Bronchial epithelial cell (primary cell): ENCODE results near the gene RNU4-1. TPM values are rescaled to one million over a fixed set of nuclear protein-coding genes. Genes with fewer than 3 reads are reported as not detected.
"Not testable (repeated sequence)": the region's sequence is repeated elsewhere in the genome, so short reads cannot be mapped to it uniquely, and the experiment has no call there.

Experiments
- DNase-seq: peaks from one replicate; pipeline ENCODE4 v3.0.0-alpha.2; 2010; ENCODE audit warnings: low read depth
- FAIRE-seq: peaks from 2 replicates; lab custom pipeline; 2011; peaks lifted over from hg19 to GRCh38; lab: Jason Lieb, UNC
- H3K27me3 ChIP-seq: 2 replicates; pipeline ENCODE4 v1.5.1; 2011; ENCODE audit warnings: low read length; ENCODE audit not compliant: control insufficient read depth, insufficient read depth
- H3K36me3 ChIP-seq: 2 replicates; pipeline ENCODE4 v1.5.1; 2011; ENCODE audit warnings: low read length; ENCODE audit not compliant: control insufficient read depth, insufficient read depth
- H3K4me3 ChIP-seq: 2 replicates; pipeline ENCODE4 v1.5.1; 2011; ENCODE audit warnings: mild to moderate bottlenecking, low read depth, low read length, control low read depth
- CTCF ChIP-seq: IDR thresholded peaks from 2 replicates; pipeline ENCODE4 v1.5.1; 2011; ENCODE audit warnings: mild to moderate bottlenecking, moderate library complexity, low read length, control low read depth, inconsistent platforms; ENCODE audit not compliant: insufficient read depth, severe bottlenecking
- total RNA-seq: library from RNA; depleted of rRNA; stranded (reverse); fragments of >200 nt; gene quantifications from 2 replicates; pipeline ENCODE4 v1.2.1, GENCODE V29; 2014

RNU4-1 gene
- total RNA-seq: under 0.01 and 564 TPM in 2 replicates

GRCh38 chr12:120292661-120293531, at the start of gene RNU4-1:
RNU4-1 (minus strand) TSS chr12:120293237.
- peak within 1 kb of the TSS; percentile 50 for H3K4me3 ChIP-seq
- H3K27me3 ChIP-seq: no peaks in the 10 kb centered on the region
- no peaks in the 10 kb centered on the region for H3K36me3 ChIP-seq
- DNase-seq: peak; percentile 96
- FAIRE-seq: no peak
- TF ChIP-seq CTCF: no peak

GRCh38 chr12:120342175-120343038, 49.4 kb upstream of the RNU4-1 start:
- FAIRE-seq: no peak
- no peak overlapping the region for H3K4me3 ChIP-seq
- H3K36me3 ChIP-seq: no peaks in the 10 kb centered on the region
- peaks cover 4% of the 10 kb centered on the region for H3K27me3 ChIP-seq
- TF ChIP-seq CTCF: no peak
- no peak for DNase-seq

- Histone ChIP-seq H3K36me3 (no peaks in the 10 kb centered on the region), H3K4me3 (no peak overlapping the region), H3K27me3 (peaks cover 2% of the 10 kb centered on the region)
- no peak for DNase-seq
- no peak for FAIRE-seq
- no peak for TF ChIP-seq CTCF
Measured at GRCh38 chr12:120339256-120339655, 46.2 kb upstream of the RNU4-1 start.

GRCh38 chr12:120337730-120338129, 44.7 kb upstream of the RNU4-1 start:
- DNase-seq (no peak), FAIRE-seq (no peak)
- no peak overlapping the region for H3K4me3 ChIP-seq
- H3K36me3 ChIP-seq: no peaks in the 10 kb centered on the region
- no peak for TF ChIP-seq CTCF
- no peaks in the 10 kb centered on the region for H3K27me3 ChIP-seq

- H3K27me3 ChIP-seq, H3K36me3 ChIP-seq, FAIRE-seq, DNase-seq, H3K4me3 ChIP-seq: not testable (repeated sequence)
Measured at GRCh38 chr12:120336392-120336791, 43.4 kb upstream of the RNU4-1 start.

- peak; percentile 21 for DNase-seq
- H3K4me3 ChIP-seq, H3K27me3 ChIP-seq, H3K36me3 ChIP-seq, FAIRE-seq: not testable (repeated sequence)
- peak; percentile 74 for TF ChIP-seq CTCF
Measured at GRCh38 chr12:120335447-120335846, 42.4 kb upstream of the RNU4-1 start.
